IPS-18c (cell line): Measurements from ENCODE around the gene ZNF846.

Experiments used
- H3K4me3 ChIP-seq: 2 replicates; pipeline ENCODE4 v1.7.0; 2013; ENCODE audit warnings: low read depth, mild to moderate bottlenecking, low read length, moderate library complexity; ENCODE audit not compliant: insufficient read depth
- H3K9me3 ChIP-seq: one replicate; pipeline ENCODE4 v1.6.1; 2013; ENCODE audit warnings: mild to moderate bottlenecking, low read length, moderate library complexity; ENCODE audit not compliant: control insufficient read depth, insufficient read depth

ZNF846 gene

DNA sequence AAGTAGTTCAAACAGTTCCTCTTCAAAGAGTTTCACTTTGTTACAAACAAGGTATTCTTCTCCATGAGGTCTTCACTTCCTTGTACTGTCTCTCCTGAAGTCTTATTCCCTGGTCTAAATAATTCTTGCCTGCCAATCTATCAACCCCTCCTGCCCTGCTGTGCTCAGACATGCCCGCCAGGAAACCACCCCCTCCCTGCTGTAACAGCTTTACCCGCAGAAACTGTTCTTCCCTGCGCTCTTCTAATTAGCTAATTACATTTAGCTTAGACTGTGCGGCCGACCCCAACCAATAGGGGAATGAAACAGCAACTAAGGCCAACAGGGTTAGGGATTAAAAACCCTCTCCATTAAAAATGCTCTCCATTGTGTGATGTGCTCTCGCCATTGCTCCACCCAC lies 46.7 kb downstream of the ZNF846 start:
- Histone ChIP-seq H3K9me3 (no peaks in the 10 kb centered on the region), H3K4me3 (no peak overlapping the region)

DNA sequence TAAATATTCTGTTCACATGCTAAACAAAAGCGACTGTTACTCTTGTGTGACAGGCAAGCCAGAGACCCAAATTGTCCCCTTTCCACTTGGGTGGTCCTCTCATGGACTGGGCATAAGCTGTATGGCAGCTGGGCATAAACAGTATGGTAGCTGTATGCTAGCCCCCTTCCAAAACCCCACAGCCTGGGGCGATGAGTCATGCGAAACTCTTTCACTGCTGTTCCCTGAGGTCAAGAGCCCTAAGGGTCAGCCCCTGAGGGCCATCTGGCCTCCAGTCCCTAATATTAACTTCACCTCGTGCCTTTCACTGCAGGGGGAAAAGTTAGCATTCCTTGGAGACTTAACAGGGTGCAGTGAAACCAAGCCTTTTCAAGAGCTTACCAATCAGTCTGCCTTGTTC lies 48.0 kb downstream of the ZNF846 start:
- H3K9me3 ChIP-seq, result no peaks in the 10 kb centered on the region
- no peak overlapping the region for H3K4me3 ChIP-seq

- H3K9me3 ChIP-seq, result peaks cover 6% of the 10 kb centered on the region
- H3K4me3 ChIP-seq, result no peak overlapping the region
Measured at GRCh38 chr19:9711815-9712214, 56.7 kb downstream of the ZNF846 start.

DNA sequence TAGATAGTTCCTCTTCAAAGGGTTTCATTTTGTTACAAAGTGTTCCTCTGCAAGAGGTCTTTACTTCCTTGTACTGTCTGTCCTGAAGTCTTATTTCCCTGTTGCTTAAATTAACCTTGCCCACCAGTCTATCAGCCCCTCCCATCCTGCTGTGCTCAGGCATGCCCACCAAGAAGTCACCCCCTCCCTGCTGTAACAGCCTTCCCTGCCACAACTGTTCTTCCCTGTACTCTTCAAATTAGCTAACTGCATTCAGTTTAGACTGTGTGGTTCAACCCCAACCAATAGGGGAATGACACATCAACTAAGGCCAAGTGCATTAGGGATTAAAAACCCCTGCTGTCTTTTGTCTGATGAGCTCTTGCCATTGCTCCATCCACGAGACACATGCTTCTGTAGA lies 59.2 kb downstream of the ZNF846 start:
- Histone ChIP-seq H3K4me3 (no peak overlapping the region), H3K9me3 (peaks cover 6% of the 10 kb centered on the region)

DNA sequence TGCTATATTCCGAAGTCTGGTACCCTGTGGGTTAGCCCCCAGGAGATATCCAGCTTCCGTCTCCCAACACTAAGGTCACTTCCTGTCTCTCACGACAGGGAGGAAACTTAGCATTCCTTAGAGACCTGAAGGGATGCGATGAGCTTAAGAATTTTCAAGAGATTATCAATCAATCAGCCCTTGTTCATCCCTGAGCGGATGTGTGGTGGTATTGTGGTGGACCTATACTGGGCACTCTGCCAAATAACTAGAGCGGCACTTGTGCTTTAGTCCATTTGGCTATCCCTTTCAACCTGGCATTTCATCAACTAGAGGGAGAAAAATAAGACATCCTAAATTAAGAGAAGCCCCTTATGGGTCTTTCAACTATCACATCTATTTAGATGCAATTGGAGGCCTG lies 62.7 kb downstream of the ZNF846 start:
- no peak overlapping the region for H3K4me3 ChIP-seq

DNA sequence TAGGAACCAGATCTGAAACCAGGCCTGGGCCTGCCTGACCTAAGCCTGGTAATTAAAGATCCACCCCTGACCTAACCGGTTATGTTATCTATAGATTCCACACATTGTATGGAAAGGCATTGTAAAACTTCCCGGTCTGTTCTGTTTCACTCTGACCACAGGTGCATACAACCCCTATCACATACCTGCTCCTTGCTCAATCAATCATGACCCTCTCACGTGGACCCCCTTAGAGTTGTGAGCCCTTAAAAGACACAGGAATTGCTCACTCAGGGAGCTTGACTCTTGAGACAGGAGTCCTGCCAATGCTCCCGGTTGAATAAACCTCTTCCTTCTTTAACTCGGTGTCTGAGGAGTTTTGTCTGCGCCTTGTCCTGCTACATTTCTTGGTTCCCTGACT lies 66.4 kb downstream of the ZNF846 start:
- H3K9me3 ChIP-seq, result peaks cover 4% of the 10 kb centered on the region
- no peak overlapping the region for H3K4me3 ChIP-seq

More for the DNA sequence above, 62.7 kb downstream of the ZNF846 start:
- H3K9me3 ChIP-seq, result peaks cover 11% of the 10 kb centered on the region
